ENCODE data around the gene ABCC3.
A peak's percentile ranks its signal among the peaks of the same experiment; 100 is the strongest.

Gene ABCC3, protein sequence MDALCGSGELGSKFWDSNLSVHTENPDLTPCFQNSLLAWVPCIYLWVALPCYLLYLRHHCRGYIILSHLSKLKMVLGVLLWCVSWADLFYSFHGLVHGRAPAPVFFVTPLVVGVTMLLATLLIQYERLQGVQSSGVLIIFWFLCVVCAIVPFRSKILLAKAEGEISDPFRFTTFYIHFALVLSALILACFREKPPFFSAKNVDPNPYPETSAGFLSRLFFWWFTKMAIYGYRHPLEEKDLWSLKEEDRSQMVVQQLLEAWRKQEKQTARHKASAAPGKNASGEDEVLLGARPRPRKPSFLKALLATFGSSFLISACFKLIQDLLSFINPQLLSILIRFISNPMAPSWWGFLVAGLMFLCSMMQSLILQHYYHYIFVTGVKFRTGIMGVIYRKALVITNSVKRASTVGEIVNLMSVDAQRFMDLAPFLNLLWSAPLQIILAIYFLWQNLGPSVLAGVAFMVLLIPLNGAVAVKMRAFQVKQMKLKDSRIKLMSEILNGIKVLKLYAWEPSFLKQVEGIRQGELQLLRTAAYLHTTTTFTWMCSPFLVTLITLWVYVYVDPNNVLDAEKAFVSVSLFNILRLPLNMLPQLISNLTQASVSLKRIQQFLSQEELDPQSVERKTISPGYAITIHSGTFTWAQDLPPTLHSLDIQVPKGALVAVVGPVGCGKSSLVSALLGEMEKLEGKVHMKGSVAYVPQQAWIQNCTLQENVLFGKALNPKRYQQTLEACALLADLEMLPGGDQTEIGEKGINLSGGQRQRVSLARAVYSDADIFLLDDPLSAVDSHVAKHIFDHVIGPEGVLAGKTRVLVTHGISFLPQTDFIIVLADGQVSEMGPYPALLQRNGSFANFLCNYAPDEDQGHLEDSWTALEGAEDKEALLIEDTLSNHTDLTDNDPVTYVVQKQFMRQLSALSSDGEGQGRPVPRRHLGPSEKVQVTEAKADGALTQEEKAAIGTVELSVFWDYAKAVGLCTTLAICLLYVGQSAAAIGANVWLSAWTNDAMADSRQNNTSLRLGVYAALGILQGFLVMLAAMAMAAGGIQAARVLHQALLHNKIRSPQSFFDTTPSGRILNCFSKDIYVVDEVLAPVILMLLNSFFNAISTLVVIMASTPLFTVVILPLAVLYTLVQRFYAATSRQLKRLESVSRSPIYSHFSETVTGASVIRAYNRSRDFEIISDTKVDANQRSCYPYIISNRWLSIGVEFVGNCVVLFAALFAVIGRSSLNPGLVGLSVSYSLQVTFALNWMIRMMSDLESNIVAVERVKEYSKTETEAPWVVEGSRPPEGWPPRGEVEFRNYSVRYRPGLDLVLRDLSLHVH (N-terminal part only)

DNA sequence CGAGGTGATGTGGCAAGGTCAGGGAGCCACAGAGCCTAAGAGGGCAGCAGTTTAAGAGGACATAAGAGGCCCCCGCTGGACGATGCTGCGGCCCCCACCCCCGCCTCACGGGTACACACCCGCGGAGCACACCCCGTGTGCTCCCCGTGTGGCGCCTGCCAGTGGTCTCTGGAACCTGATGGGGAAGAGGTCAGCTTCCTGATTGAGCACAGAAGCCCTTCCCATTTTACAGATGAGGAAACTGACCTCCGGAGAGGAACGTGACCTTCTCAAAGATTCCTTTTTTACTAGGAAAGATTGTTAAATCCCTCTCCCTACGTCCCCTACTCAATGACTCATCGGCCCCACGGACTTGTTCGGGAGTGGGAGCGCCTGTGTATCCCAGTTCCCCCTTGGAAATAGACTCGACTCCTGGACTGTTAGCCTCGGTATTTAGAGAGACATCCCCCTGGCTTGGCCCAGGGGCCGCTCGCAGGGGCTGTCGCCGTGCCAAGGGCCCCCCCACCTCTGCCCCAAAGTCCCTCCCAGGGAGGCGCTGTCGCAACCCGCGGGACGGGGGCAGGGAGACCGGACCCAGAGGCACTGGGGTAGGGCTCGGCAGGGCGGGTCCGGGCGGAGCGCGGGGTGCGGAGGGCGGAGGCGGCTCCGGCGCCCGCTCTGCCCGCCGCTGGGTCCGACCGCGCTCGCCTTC lies at the start of gene ABCC3:
Gene ABCC3 (plus strand): TSS at position 658 of the 691 bp plus-strand sequence. CDS start 56 bp downstream, outside the sequence.
- peak; percentile 78 for DNase-seq

DNA sequence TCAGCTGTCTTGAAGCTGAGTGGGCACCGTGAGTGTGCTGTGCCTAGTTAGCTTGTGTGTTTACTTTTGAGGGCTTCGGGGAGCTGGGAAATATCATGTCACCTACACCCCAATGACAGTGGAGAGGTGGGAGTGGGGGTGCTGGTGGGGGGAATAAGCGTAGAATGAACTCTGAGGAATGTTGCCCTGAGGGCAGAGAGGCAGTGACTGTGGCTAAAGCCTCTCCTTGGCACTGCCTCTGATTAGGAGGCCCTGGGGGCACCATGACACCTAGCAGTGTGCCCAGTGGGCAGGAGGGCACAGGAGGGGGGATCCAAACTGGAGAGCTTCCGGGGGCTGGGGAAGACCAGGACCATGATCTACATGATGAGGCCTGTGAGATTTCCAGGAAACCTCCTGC lies 49.3 kb upstream of the ABCC3 start:
- no peak for DNase-seq

DNA sequence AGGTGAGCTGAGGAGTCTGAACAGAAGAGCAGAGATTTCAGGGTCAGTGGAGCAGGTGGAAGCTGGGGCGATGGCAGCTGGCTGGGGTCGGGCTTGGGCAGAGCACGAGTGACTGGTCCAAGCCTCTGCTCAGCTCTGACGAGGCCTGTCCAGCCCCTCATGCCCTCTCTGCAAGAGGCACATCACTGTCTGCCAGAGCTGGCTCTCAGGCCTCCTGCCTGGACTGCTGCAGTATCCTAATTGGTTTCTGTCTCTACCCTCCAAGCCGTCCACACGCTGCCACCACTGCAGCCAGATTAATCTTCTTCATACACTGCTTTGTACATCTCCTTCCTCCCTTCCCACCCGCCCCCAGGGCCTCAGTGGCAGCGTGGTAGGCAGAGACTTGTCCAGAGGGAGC lies 48.8 kb upstream of the ABCC3 start:
- DNase-seq, result no peak

DNA sequence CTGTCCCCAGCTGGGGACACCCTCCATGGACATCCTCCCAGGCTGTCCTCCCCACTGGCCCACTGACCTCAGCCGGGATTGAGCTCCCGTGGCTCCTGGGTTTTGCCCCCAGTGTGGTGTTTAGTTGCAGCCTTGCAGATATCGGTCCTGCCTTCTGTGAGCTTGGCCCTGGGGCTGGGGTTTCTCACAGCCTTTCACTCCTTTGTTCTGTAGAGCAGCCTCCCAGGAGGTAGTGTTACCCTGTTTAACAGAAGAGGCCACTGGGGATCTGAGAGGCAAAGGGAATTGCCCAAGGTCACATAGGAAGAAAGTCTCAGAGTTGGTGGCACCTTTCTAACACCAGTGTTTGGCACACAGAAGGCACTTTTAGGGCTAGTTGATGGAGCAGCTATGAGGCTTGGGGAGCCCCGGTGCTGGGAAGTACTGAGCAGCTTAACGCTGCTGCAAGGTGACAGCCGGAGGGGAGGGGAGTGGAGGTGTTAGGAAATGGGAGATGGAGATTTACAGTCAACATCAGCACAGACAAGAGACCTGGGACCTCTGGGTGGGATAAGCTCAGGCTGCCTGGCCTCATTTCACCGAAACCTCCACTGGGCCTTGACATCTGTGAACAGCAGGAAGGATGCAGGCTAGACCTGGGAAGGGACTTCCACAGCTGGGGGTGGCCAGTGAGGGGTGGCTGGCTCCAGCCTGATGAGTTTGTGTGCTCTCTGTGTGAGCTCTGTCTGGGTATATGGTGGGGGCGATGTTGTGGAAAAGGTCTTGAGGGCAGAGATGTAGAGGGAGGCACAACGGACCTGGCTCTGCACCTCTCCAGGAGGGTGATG lies 48.0 kb upstream of the ABCC3 start:
- no peak for DNase-seq

DNA sequence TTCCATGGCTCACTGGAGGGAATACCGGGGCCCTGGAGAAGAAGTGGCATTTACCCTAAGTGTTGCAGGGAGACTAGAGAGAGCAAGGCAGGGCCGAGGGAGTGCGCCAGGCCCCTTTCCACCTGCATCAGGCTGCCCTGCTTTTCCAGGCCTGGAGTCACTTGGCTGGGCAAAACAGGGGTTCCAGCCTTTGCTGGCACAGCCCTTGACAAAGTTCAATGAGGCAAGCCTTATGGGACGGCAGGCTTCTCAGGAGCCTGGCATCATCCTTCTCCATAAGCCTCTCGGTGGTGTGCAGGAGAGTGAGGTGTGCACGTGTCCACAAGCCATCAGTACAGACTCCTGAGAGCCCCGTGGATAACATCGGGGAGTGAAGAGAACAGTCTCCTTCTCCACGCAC lies 47.1 kb upstream of the ABCC3 start:
- DNase-seq, result no peak

DNA sequence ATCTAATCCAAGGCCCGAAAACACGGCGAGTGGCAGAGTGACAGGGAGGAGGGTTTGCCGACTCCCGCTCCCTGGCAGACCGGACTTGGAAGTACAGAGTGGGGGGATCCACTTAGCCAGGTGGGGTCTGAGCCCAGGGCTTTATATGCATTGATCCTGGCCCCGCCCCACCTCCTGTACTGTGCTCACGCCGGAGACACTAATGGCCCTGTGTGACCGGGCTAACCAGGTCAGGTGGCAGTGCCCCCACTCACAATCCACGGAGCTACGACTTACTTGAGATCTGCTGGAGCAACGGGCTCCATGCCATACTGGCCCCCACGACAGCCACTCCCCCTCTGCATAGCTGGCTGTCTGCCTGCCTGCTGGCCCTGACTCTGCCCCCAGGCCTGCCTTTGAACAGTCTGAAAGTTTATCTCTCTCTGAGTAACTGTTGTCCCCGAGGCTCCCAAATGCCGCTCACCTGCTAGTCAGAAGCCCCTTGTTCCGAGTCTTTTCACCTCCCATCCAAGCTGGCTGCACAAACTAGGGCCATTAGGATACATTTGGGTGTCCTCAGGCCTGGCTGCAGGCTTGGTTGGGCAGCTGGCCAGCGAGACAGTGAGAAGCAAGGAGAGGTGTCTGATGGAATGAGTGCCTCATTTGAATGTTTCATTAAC lies 46.2 kb upstream of the ABCC3 start:
- DNase-seq, result no peak

DNA sequence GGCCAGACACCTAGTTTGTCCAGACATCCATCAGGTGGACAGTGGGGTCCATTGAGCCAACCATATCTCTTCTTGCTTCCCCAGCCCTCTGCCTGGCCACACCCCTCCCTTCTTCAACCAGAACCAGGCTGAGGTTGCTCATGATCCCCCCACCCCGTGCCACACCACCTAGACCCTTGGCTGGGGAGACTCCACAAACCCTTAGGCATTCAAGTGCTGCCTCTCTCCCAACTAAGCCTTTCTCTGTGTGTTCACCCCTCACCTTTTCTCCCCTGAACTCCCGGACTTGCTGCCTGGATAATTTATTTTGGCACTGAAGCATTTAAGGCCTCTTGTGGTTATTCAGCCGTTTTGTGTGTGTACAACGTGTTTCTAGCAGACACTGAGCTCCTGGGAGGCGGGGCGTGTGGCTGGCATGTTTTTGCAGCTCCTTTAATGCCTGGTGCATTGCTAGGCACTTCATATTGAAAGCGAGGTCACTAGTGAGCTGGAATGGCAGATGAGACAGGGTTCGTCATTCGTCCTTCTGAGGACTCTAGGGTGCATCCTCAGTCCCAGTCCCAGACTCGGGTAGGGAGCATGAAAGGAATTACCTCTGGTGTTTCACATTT lies 45.5 kb upstream of the ABCC3 start:
- DNase-seq, result peak; percentile 62

DNA sequence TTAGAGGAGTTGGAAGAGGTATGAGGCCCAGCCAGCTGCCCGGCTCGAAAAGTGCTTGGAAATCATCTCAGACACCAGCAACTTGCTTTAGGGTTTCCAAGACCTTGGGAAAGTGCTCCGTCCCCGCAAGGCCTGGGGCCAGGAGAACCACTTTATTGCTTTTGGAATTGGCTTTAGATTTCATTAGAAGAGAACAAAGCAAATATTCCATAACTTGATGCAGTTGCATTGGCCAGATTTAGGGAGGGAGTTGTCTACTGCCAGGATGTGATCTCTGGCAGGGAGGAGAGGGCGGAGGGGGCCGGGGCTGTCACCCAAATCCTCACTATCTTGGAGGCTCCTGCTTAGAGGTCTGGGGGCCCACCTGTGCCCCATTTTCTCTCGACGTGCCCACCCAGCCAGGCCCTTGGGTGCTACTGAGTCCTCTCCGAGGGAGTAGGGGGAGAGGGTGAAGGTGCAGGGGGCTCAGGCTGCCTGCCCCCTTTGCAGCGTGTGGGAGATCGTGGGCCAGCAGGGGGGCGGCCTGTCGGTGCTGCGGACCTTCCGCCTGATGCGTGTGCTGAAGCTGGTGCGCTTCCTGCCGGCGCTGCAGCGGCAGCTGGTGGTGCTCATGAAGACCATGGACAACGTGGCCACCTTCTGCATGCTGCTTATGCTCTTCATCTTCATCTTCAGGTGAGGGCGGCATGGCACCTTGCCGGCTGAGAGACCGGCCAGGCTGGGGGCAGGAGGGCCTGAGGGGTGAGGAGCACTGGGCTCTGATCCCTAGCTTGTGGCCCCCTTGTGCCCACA lies 43.5 kb upstream of the ABCC3 start:
- DNase-seq, result no peak

DNA sequence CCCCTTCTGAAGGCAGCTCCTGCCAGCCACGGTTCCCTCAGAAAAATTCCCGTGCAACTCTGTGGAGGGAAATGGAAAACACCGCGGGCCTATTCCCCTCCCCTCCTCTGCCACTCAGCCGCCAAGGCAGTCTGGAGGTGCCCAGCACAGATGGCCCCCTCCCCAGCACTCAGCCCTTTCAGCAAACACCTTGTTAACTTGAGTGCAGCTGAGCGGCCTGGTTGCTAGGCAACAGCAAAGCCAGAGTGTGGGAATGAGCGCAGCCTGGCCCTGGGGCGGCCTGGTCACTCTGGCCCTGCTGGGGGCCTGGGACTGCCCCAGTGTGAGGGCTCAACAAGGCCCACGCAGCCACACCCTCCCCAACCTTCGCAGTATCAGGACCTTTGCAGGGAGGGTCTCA lies 41.4 kb upstream of the ABCC3 start:
- DNase-seq, result peak; percentile 96

DNA sequence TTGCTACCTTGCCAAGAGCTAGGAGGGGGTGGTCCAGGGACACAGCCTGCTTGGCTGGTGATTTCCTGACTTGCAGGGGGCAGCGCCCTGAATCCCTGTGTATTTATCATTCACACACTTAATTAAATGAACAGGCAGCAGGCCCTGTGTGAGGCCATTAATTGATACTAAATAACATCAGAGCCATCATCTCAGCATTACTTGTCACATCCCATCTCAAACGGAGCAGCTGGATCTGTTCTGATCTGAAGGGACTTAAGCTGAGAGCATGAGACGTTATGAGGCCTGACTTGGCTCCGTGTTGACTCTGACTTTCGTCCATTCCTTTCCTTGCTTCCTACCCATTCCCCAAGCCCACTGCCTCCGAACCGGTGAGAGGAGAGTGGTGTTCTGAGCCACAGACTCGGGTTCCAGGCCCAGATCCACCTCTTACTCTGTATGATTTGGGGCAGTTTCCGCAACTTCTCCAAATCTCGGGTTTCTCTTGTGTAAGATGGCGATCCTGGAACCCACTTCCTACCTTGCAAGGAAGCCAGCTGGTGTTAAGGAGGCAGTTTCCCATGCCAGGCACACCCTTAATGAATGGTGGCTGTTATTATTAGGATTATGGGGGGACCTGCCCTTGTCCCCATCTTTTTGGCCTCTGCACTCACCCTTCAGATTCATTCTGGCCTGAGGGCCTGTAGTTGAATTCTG lies 40.4 kb upstream of the ABCC3 start:
- peak; percentile 22 for DNase-seq

DNA sequence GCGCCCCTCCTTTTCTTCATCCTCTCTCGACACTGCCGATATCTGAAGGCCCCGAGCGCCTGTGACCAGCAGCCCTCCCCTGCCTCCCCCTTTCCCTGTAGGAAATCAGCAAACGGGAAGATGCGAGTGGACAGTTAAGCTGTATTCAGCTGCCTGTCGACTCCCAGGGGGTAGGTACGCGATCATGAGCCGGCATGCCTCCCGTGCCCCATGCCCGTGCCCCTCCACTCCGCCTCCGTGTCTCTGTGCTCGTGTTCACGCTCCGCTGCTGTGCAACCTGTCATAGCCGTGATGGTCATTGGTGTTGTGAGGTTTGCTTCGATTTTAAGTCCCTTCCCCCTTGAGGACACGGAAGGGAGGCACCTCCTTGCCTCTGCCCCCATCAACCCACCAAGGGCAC lies 39.8 kb upstream of the ABCC3 start:
- no peak for DNase-seq

DNA sequence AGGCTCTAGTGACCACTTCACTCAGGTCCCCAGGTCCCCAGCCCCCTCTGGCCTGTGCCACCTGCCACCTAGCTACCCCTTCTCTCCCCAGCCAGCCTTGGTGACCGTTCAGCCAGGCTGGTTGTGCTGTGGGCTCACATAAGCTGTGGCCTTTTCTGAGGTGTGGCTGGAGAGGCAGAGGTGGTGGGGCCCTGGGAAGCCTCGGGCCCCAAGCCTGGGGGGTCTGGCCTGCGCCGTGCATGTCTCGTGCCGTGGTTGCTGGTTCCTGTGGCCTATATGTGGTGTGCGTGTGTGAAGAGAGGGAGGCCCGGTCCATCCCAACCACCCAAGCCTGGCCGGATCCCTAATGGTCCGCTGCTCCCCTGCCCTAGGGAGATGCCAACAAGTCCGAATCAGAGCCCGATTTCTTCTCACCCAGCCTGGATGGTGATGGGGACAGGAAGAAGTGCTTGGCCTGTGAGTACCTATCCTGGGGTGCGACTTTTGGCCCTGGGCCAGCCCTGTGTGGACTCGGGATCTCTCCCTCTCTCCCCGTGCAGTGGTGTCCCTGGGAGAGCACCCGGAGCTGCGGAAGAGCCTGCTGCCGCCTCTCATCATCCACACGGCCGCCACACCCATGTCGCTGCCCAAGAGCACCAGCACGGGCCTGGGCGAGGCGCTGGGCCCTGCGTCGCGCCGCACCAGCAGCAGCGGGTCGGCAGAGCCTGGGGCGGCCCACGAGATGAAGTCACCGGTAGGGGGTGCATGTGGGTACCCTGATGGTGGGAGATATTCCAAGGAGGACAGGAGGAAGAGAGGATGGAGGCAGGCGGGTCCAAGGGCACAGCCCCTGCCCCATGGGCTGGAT lies 38.3 kb upstream of the ABCC3 start:
- DNase-seq, result no peak

DNA sequence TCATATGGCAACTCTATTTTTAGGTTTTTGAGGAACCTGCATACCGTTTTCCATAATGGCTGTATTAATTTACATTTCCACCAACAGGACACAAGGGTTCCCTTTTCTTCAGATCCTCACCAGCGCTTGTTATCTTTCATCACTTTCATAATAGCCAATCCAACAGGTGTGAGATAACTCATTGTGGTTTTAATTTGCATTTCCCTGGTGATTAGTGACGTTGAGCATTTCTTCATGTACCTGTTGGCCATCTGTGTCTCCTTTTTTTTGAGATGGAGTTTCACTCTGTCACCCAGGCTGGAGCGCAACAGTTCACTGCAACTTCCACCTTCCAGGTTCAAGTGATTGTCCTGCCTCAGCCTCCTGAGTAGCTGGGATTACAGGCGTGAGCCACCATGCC lies 36.2 kb upstream of the ABCC3 start:
- no peak for DNase-seq

DNA sequence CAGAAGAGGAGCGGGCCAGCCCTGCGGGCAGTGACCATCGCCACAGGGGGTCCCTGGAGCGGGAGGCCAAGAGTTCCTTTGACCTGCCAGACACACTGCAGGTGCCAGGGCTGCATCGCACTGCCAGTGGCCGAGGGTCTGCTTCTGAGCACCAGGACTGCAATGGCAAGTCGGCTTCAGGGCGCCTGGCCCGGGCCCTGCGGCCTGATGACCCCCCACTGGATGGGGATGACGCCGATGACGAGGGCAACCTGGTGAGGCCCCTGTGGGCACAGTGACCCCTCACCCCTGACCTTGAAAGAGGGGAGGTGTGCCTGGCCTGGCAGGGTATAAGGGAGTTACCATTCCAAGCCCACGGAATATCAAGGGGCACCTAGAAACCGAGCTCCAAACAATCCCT lies 35.1 kb upstream of the ABCC3 start:
- no peak for DNase-seq

DNA sequence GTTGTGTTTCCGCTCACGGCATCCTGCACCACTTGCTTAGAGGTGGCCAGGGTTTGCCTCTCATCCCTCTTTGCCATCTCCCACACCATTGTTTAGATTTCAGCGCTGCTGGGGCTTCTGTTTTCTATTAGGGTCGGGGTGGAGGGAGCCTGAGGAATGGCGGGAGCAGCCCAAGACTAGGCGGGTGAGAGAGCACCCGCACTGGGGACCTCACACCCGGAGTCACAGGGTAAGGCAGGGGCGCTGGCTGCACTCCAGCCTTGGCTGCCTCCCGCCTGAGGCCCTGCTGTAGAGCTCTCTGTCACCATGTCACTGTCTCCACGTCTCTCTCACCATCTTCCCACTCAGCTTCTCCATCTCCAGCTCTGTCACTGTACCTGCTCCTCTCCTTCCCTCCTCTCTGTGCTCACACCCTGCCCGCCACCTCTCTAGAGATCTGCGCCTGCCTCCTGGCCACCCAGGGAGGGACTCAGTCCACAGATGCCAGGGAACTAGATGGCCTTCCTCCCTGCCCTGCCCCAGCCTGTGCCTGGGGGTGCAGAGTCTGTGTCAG lies 32.8 kb upstream of the ABCC3 start:
- DNase-seq, result no peak

DNA sequence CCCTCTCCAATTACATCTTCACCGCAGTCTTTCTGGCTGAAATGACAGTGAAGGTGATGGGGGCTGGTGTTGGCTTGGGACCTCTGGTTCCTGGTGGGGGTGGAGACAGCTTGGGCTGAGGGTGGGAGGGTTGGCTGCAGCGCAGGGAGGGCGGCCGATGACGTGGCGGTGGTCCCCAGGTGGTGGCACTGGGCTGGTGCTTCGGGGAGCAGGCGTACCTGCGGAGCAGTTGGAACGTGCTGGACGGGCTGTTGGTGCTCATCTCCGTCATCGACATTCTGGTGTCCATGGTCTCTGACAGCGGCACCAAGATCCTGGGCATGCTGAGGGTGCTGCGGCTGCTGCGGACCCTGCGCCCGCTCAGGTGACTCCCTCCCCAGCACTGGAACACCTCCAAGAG lies 31.8 kb upstream of the ABCC3 start:
- no peak for DNase-seq

DNA sequence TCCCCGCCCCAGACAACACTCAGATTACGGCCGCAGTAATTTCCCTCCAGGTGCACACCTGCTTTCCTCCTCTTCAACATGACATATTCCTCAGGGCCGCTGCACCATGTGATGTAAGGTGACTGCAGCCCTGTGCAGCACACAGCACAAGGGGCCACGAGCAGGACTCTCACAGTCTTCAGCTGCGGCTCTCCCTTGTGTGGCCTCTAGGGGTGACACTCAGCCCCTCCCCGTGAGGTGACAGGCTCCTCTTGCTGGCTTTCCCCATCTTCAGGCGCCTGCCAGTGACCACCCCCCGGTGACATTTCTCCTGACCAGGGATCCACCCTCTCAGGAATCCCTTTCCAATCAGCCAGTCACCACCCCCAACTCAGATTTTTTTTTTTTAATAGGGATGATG lies 31.3 kb upstream of the ABCC3 start:
- peak; percentile 96 for DNase-seq

DNA sequence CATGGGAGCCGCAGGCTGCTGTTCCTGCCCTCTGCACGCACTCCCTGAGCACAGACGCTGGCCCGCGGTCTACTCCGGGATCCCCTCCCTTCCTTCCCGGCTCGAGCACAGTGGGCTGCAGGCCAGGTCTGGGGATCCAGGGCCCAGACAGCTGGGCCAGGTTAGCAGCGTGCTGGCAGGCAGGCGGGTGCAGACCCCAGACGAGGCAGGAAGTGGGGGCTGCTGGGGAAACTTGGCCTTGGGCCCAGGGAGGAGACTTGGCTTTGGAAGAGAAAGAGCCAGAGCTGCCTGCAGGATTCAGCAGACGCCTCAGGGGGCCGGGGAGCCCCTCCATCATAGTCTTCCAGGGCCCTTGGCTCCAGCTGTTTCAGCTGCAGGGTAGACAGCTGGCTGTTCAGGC lies 30.2 kb upstream of the ABCC3 start:
- no peak for DNase-seq
